Mesenchymal stem cell (in vitro differentiated cells and primary cell): ENCODE measurements around the gene GDI2.

Source experiments
- DNase-seq: peaks from one replicate; pipeline ENCODE4 v3.0.0-alpha.2; 2013
- H2AFZ ChIP-seq: one replicate; pipeline ENCODE4 v1.6.1; 2013; ENCODE audit warnings: low read depth, mild to moderate bottlenecking, control low read depth, inconsistent platforms, low read length, moderate library complexity
- H2AK5ac ChIP-seq: 2 replicates; pipeline ENCODE4 v1.6.1; 2013; ENCODE audit warnings: low read length, moderate library complexity, mild to moderate bottlenecking, inconsistent platforms; ENCODE audit not compliant: severe bottlenecking
- H2BK120ac ChIP-seq: one replicate; pipeline ENCODE4 v1.6.1; 2013; ENCODE audit warnings: low read depth, mild to moderate bottlenecking, inconsistent platforms, low read length, moderate library complexity
- H2BK12ac ChIP-seq, 2 experiments: one replicate each; pipeline ENCODE4 v1.6.1; 2013; ENCODE audit warnings: inconsistent platforms in 2 of 2, low read length in 2 of 2, mild to moderate bottlenecking in 2 of 2, moderate library complexity in 2 of 2, control low read depth in 1 of 2
- H2BK15ac ChIP-seq: one replicate; pipeline ENCODE4 v1.6.1; 2013; ENCODE audit warnings: mild to moderate bottlenecking, low read depth, inconsistent platforms; ENCODE audit not compliant: poor library complexity, severe bottlenecking
- H2BK5ac ChIP-seq: 2 replicates; pipeline ENCODE4 v1.6.1; 2013; ENCODE audit warnings: low read depth, mild to moderate bottlenecking, low read length, control low read depth, inconsistent platforms; ENCODE audit not compliant: poor library complexity, severe bottlenecking
- H3K14ac ChIP-seq, 2 experiments: one replicate each; pipeline ENCODE4 v1.6.1; 2013; ENCODE audit warnings: inconsistent platforms in 2 of 2, low read length in 2 of 2, control low read depth in 1 of 2, mild to moderate bottlenecking in 1 of 2, moderate library complexity in 1 of 2
- H3K18ac ChIP-seq, 2 experiments: one replicate each; pipeline ENCODE4 v1.6.1; 2013; ENCODE audit warnings: inconsistent platforms in 2 of 2, low read length in 2 of 2, control low read depth in 1 of 2, low read depth in 1 of 2, mild to moderate bottlenecking in 1 of 2
- H3K23ac ChIP-seq, 2 experiments: one replicate each; pipeline ENCODE4 v1.6.1; 2013; ENCODE audit warnings: inconsistent platforms in 2 of 2, low read length in 2 of 2, mild to moderate bottlenecking in 2 of 2, moderate library complexity in 2 of 2, control low read depth in 1 of 2
- H3K27ac ChIP-seq: 2 replicates; pipeline ENCODE4 v1.5.1; 2013; ENCODE audit warnings: mild to moderate bottlenecking, moderate library complexity, low read length, control low read depth, inconsistent platforms; ENCODE audit not compliant: poor library complexity, severe bottlenecking
- H3K27me3 ChIP-seq, 2 experiments: 2 replicates each; pipeline versions ENCODE4 v1.6.1 to v1.7.0; 2013; ENCODE audit warnings: low read length in 2 of 2, mild to moderate bottlenecking in 2 of 2, moderate library complexity in 2 of 2, control low read depth in 1 of 2, inconsistent platforms in 1 of 2; ENCODE audit not compliant: control insufficient read depth in 1 of 2, insufficient read depth in 1 of 2
- H3K36me3 ChIP-seq, 2 experiments: 2 replicates each; pipeline versions ENCODE4 v1.6.1 to v1.7.0; 2013; ENCODE audit warnings: low read length in 2 of 2, control low read depth in 1 of 2, inconsistent platforms in 1 of 2, low read depth in 1 of 2, mild to moderate bottlenecking in 1 of 2; ENCODE audit not compliant: insufficient read depth in 2 of 2, control insufficient read depth in 1 of 2
- H3K4ac ChIP-seq, 2 experiments: one replicate each; pipeline ENCODE4 v1.6.1; 2013; ENCODE audit warnings: inconsistent platforms in 2 of 2, low read length in 2 of 2, mild to moderate bottlenecking in 2 of 2, moderate library complexity in 2 of 2, control low read depth in 1 of 2, low read depth in 1 of 2
- H3K4me1 ChIP-seq: 2 replicates; pipeline ENCODE4 v1.6.1; 2013; ENCODE audit warnings: low read depth, low read length, control low read depth; ENCODE audit not compliant: control insufficient read depth, insufficient read depth
- H3K4me2 ChIP-seq: 2 replicates; pipeline ENCODE4 v1.6.1; 2013; ENCODE audit warnings: low read length, mild to moderate bottlenecking, inconsistent platforms; ENCODE audit not compliant: poor library complexity, severe bottlenecking
- H3K4me3 ChIP-seq, 2 experiments: 2 replicates each; pipeline versions ENCODE4 v1.5.1 to v1.7.0; 2013; ENCODE audit warnings: low read length in 2 of 2, mild to moderate bottlenecking in 2 of 2, control low read depth in 1 of 2, low read depth in 1 of 2; ENCODE audit not compliant: insufficient read depth in 1 of 2
- H3K79me1 ChIP-seq: replicated peaks from 2 replicates; pipeline ENCODE4 v1.6.1; 2013; ENCODE audit warnings: mild to moderate bottlenecking, control low read depth, low read length, inconsistent platforms; ENCODE audit not compliant: poor library complexity, severe bottlenecking
- H3K9ac ChIP-seq: 2 replicates; pipeline ENCODE4 v1.7.0; 2013; ENCODE audit warnings: mild to moderate bottlenecking, low read length, moderate library complexity
- H3K9me3 ChIP-seq: 2 replicates; pipeline ENCODE4 v1.7.0; 2013; ENCODE audit warnings: mild to moderate bottlenecking, low read length; ENCODE audit not compliant: control insufficient read depth
- H4K8ac ChIP-seq: one replicate; pipeline ENCODE4 v1.6.1; 2013; ENCODE audit warnings: inconsistent platforms, mild to moderate bottlenecking, low read length, moderate library complexity
- H4K91ac ChIP-seq: one replicate; pipeline ENCODE4 v1.6.1; 2013; ENCODE audit warnings: mild to moderate bottlenecking, low read length, inconsistent platforms
- WGBS: methylation state at CpG from one replicate; pipeline ENCODE4 v1.1.7; 2013; ENCODE audit warnings: mixed read lengths; 5-methylcytosine and 5-hydroxymethylcytosine counted together

The GDI2 gene

DNA sequence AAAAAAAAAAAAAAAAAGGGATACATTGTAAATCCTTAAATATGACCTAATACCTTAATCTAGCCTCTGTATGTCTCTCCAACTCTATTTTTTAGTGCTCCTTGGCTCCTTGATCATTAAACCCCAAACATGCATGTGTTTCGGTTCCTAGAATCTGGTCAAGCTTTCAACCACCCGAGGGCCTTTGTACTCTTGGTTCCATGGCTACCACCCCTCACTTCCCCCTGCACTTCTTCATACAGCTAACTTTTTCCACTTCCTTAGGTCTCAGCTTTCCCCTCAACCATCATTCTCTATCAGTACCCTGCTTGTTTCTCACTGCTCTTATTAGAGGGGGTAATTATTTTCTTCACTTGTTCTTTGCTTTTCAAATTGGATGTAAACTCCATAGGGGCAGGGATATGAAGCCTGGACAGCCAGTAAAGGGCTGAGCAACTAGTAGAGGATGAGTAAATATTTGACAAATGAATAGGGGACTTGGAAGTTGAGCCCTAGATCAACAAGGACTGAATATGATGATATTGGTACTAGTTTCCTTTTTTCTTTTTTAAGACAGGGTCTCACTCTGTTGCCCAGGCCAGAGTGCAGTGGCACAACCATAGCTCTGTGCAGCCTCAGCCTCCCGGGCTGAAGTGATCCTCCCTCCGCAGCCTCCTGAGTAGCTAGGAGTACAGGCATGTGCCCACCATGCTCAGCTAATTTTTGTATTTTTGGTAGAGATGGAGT is 4.3 kb upstream of the GDI2 start:
- no peak overlapping the region for H4K8ac ChIP-seq
- no peaks in the 10 kb centered on the region for H3K27me3 ChIP-seq
- H2BK120ac ChIP-seq, result no peak overlapping the region
- no peaks in the 10 kb centered on the region for H3K36me3 ChIP-seq
- H3K27ac ChIP-seq, result no peak overlapping the region
- no peak overlapping the region for H3K4me3 ChIP-seq
- H2AFZ ChIP-seq, result no peak overlapping the region
- peaks cover 1% of the 10 kb centered on the region for H3K4me1 ChIP-seq
- H4K91ac ChIP-seq, result no peak overlapping the region
- WGBS, result 96% methylated on average over 4 of the region's 4 CpGs
- no peak overlapping the region for H2BK5ac ChIP-seq
- H3K9ac ChIP-seq, result no peak overlapping the region
- no peak overlapping the region for H3K18ac ChIP-seq
- no peak overlapping the region for H2AK5ac ChIP-seq
- no peak overlapping the region for H3K23ac ChIP-seq
- H3K9me3 ChIP-seq, result no peaks in the 10 kb centered on the region
- DNase-seq, result no peak
- H3K79me1 ChIP-seq, result peaks cover 4% of the 10 kb centered on the region
- no peak overlapping the region for H2BK12ac ChIP-seq
- no peak overlapping the region for H3K4me2 ChIP-seq
- H2BK15ac ChIP-seq, result no peak overlapping the region
- no peak overlapping the region for H3K14ac ChIP-seq
- no peak overlapping the region for H3K4ac ChIP-seq

DNA sequence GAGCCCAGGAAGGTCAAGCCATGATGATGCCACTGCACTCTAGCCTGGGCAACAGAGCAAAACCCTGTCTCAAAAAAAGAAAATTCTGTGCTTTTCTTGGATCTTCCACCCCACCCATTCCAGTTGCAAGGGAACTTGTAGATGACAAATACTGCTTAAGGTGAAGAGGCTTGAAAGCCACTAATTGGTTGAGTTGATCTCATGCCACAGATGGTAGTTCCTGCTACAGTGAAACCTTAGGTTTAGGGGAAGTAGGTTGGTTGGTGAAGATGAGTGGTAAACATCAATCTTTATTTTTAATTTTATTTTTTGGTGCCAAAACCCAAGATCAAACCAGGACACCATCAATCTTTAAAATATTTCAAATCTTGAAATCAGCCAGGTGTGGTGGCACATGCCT is 2.9 kb upstream of the GDI2 start:
- Histone ChIP-seq H3K23ac (no peak overlapping the region), H3K27me3 (no peaks in the 10 kb centered on the region), H3K79me1 (peaks cover 4% of the 10 kb centered on the region), H2BK12ac (no peak overlapping the region), H3K4ac (no peak overlapping the region), H2BK120ac (no peak overlapping the region), H3K18ac (no peak overlapping the region), H3K9me3 (no peaks in the 10 kb centered on the region), H2BK5ac (no peak overlapping the region), H3K36me3 (no peaks in the 10 kb centered on the region), H2BK15ac (no peak overlapping the region), H4K91ac (no peak overlapping the region), H4K8ac (no peak overlapping the region), H3K9ac (no peak overlapping the region), H3K14ac (no peak overlapping the region), H3K4me2 (no peak overlapping the region), H2AK5ac (no peak overlapping the region), H3K4me1 (peaks cover 1% of the 10 kb centered on the region), H2AFZ (no peak overlapping the region), H3K4me3 (no peak overlapping the region), H3K27ac (no peak overlapping the region)
- DNase-seq, result no peak

DNA sequence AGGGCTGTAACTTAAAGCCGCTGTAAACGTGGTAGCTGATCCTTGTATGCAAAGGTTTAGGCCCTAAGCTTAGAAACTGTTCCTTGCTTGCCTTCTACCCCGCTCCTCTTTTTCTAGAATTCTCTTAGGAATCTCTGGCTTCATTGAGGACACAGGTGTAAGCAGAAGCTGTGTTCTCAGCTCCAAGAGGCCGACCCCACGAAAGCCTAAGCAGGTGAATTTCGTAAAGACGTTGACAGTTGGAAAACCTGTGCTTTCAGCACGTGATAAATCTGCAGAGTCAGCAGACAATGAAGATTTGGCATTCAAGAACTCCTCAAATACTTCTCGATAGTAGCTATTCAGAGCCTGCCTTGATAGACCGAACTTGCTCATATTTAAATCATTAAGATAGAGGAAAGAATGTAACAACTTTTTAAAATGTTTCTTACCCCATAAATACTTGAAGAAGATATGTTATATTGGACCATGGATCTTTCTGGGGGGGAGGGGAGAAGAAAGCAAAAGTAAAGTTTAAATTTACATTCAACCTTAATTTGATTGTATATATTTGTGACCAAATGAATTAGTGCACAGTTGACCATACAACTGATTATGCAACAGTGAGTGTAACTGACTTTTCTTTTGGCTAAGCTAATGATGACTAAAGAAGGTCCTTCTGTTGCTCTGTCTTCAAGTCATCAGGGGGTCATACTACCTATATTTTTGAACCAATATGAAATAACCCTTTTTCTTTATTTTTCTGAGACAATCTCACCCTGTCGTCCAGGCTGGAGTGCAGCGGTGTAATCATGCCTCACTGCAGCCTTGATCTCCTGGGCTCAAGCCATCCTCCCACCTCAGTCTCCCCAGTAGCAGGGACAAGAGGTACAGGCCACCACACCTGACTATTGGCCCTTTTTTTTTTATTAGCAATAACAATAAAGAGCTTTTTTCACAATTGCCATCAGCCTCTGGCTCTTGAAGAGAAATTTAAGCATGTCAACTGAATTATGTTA is 1.2 kb upstream of the GDI2 start:
- Histone ChIP-seq H3K4me2 (peak overlapping the region; percentile 81), H3K14ac (no peak overlapping the region), H3K18ac (peak overlapping the region in 1 of 2 experiments; percentile 97), H3K23ac (no peak overlapping the region), H4K91ac (no peak overlapping the region), H2AFZ (peak overlapping the region; percentile 36), H3K79me1 (peaks cover 4% of the 10 kb centered on the region), H3K27me3 (no peaks in the 10 kb centered on the region), H3K9me3 (no peaks in the 10 kb centered on the region), H2BK5ac (no peak overlapping the region), H3K4me3 (peak overlapping the region; percentile 91 to 98), H3K4ac (peak overlapping the region in 1 of 2 experiments; percentile 5), H2BK15ac (no peak overlapping the region), H2AK5ac (no peak overlapping the region), H3K9ac (peak overlapping the region; percentile 98), H2BK120ac (no peak overlapping the region), H3K4me1 (peaks cover 1% of the 10 kb centered on the region), H3K36me3 (no peaks in the 10 kb centered on the region), H2BK12ac (no peak overlapping the region), H4K8ac (peak overlapping the region; percentile 5), H3K27ac (peak overlapping the region; percentile 73)
- peak; percentile 26 for DNase-seq
- 32% methylated on average over 9 of the region's 12 CpGs for WGBS

DNA sequence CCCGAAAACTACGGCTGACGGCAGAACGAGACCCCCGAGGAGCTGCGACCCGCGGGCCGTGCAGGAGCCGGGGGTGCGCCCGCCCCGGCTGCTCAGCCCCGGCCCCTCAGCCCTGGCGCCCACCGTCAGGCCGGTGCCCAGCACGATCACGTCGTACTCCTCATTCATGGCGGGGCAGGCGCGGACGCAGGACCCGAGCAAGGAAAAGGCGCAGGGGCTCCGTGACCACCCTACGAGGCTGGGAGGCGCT is 218 bp downstream of the GDI2 start:
- peak overlapping the region; percentile 58 for H2AFZ ChIP-seq
- H3K23ac ChIP-seq, result no peak overlapping the region
- peak overlapping the region in 1 of 2 experiments; percentile 50 for H2BK12ac ChIP-seq
- peak overlapping the region; percentile 100 for H3K18ac ChIP-seq
- H3K9me3 ChIP-seq, result no peaks in the 10 kb centered on the region
- peak overlapping the region; percentile 99 for H4K8ac ChIP-seq
- peak overlapping the region; percentile 76 to 100 for H3K14ac ChIP-seq
- no peak overlapping the region for H2AK5ac ChIP-seq
- peak overlapping the region; percentile 95 for H3K27ac ChIP-seq
- 0% methylated on average over 29 of the region's 29 CpGs for WGBS
- H3K36me3 ChIP-seq, result peaks cover 1 to 4% of the 10 kb centered on the region in 2 experiments
- peak overlapping the region; percentile 77 for H3K4me2 ChIP-seq
- H3K4ac ChIP-seq, result peak overlapping the region; percentile 79 to 100
- H3K9ac ChIP-seq, result peak overlapping the region; percentile 98
- DNase-seq, result no peak
- peak overlapping the region; percentile 100 for H4K91ac ChIP-seq
- peak overlapping the region; percentile 94 for H2BK5ac ChIP-seq
- H3K27me3 ChIP-seq, result no peaks in the 10 kb centered on the region
- H3K4me3 ChIP-seq, result peak overlapping the region; percentile 98 to 100
- H3K79me1 ChIP-seq, result peaks cover 4% of the 10 kb centered on the region
- peak overlapping the region; percentile 54 for H2BK120ac ChIP-seq
- peak overlapping the region; percentile 93 for H2BK15ac ChIP-seq
- peaks cover 3% of the 10 kb centered on the region for H3K4me1 ChIP-seq
